T-helper 2 cell treated with Interferon-gamma antibody and Interleukin-4, amounts not matched to agents 100 ng/mL and 5 ng/mL, for 36 hours (primary cell): Measurements from ENCODE around the gene EBF3. TPM values are rescaled to one million over a fixed set of nuclear protein-coding genes. Genes with fewer than 3 reads are reported as not detected.

Source experiments
- intact Hi-C: fragments of 100-400 bp; cut with micrococcal nuclease; formaldehyde crosslinking; loops from one replicate; pipeline ENCODE4 v1.15.1; 2023
- total RNA-seq: library from RNA; stranded (reverse); gene quantifications from 2 replicates; pipeline ENCODE4 v1.2.3, GENCODE V29; 2022

EBF3 gene
- total RNA-seq, 1 donor from 2014 or later = not detected

- intact Hi-C loops = no loop called here
Observed at GRCh38 chr10:129857242-129857960, 106.7 kb downstream of the EBF3 start.

DNA sequence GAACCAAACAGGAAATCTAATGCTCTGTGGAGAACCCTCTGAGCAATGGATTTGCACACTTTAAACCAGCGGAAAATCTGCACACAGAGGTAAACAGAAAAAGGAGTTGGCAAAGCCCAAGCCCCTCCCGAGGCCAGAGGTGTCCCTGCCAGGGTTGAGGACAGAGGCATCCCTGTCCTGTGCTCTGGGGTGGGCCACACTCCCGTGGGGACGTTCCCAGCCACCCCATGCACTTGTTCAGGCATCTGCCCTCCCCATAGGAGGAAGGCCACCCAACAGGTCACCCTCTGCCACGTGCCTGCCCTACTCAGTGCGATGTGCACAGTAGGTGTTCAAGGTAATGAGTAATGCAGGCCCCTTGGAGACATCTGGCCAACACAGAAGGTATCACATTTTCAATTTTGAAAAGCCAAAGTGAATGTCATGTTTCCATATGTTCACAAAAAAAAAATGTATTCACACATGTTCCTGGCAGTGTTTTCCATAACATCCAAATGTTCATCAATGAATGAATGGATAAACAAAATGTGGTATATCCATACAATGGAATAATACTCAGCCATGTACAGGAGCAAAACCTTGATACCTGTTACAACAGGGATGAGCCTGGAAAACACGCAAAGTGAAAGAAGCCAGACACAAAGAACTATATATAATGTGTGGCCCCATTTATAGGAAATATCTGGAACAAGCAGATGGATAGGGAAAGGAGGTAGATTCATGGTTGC, 108.1 kb downstream of the EBF3 start:
- intact Hi-C loops = no loop called here

DNA sequence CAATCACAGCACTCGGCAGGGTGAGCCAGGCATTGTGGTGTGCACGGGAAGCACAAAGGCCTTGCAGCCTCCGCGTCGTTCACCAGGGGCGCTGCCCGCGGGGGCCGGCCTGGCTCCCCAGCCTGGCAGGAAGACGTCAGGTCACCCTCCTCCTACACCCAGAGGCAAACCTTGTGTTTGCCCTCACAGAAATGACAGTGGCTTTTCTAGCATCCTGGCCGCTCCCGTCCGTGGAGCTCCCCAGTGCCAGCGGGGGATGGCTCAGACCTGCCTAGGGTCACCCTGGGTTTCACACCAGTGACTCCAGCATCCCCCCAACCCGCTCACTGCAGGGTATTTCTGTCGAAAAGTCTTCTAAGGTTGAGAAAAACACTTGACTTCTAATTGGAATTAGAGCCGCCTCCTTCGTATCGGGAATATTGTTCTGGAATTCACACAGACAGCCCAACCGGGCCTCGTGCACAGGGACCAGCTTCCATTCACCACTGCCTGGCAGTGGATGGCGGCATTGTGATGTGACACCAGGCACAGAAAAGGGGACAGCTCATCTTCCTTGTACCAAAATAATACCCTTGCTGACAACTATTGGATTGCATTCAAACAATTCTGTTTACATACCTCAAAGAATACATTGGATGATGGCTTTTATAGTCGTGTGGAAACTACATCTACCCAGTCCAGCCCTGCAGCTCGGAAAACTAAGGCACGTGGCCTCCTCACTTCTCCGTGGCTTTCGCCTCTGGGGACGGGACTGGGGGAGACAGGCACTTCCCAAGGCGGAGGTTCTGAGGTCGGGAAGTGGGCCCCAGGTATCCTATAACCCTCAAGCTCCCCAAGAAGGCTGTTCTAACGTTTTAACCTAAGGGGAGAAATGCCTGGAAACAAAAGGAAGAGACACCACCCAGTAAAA, 109.0 kb downstream of the EBF3 start:
- intact Hi-C loops = no loop called here

GRCh38 chr10:129854158-129854557, 109.9 kb downstream of the EBF3 start:
- intact Hi-C loops = no loop called here

GRCh38 chr10:129853562-129853903, 110.5 kb downstream of the EBF3 start:
- intact Hi-C loops = no loop called here

GRCh38 chr10:129852829-129853561, 111.1 kb downstream of the EBF3 start:
- intact Hi-C loops = no loop called here

DNA sequence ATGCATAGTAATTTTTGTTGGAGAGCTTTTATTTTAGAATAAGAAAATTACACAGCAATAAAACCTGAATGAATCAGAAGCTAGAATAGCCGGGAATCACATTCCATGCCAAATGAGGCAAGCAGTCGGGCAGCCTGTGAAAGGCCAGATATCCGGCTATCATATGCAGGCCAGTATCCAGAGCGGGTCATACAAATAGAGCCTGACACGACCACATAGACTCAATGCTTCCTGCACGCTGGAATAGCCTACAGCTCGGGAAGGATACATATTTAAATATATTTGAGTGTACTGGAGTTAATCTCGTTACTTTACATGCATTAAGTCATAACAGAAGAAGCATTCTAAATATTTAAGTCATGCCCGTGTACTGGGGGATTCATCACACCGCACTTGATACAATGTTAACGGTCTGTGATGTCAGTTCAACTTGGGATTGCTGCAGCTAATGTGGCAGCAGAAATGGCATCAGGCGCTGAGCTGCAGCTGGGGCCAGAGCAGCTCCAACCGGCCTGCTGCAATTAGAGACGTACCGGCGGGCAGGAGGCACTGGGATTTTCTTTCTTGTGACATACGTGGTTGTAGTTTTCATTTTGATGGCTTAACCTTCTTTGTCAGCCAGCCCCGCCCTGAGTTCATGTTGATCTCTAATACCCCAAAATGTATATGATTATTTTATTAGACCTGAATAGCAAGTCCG, 112.0 kb downstream of the EBF3 start:
- intact Hi-C loops = no loop called here

DNA sequence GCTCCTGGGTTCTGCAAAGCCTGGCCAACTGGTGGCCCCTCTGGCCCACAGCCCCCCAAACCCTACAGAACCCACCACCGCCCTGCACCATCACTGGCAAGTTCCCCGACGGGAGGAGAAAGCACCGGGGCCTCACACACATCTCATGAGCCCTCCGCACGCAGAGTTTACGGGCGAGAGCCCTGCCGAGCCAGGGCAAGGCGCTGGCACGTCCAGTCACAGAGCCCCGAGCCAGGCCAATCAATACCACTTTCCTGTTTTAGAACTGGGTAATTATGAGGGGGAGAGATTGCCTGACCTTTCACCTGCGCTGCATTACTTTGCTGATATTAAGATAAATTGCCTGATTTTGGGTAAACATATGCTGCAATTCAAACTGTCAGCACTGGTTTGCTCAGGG, 113.3 kb downstream of the EBF3 start:
- intact Hi-C loops = no loop called here

DNA sequence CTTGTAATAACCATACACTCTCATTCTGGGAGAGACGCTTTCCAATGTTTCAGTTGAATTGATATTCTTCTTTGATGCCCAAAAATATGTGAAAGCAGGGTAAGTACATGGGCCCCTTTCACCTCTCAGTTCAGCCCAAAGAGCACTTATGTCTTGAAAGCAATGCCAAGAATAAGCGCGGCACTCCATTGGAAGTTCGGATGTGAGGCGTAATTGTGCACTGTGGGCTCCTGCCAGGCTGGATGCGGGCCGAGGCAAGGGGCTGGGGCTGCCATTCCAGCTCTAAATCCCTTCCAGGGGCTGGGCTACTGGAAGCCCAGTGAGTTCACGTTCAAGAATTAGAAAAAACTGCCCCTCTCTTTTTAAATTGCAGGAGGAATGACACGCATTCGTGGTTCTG, 113.8 kb downstream of the EBF3 start:
- intact Hi-C loops = no loop called here

- intact Hi-C loops = no loop called here
Observed at GRCh38 chr10:129849853-129850252, 114.2 kb downstream of the EBF3 start.

GRCh38 chr10:129849452-129849750, 114.7 kb downstream of the EBF3 start:
- intact Hi-C loops = no loop called here

- intact Hi-C loops = no loop called here
Observed at GRCh38 chr10:129848696-129849451, 115.2 kb downstream of the EBF3 start.

- intact Hi-C loops = no loop called here
Observed at GRCh38 chr10:129847741-129848483, 116.2 kb downstream of the EBF3 start.

DNA sequence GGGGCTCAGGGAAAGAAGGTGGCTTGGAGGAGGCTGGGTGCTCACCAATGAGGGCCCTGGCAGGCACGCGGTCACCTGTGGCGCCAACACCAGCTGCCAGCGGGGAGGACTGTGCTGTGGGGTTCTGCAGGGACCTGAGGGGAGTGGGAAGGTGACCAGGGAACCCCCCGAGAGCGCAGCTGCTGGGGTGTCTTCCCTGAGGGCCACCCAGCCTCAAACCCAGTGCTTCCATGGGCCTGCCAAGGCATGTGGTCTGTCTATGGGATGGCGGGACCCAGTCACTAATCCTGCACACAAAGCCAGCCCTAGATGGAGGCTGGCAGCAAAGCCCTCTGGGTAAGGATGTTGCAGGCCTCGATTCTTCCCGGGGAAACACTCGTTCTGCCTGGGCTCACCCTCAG, 117.1 kb downstream of the EBF3 start:
- intact Hi-C loops = no loop called here

DNA sequence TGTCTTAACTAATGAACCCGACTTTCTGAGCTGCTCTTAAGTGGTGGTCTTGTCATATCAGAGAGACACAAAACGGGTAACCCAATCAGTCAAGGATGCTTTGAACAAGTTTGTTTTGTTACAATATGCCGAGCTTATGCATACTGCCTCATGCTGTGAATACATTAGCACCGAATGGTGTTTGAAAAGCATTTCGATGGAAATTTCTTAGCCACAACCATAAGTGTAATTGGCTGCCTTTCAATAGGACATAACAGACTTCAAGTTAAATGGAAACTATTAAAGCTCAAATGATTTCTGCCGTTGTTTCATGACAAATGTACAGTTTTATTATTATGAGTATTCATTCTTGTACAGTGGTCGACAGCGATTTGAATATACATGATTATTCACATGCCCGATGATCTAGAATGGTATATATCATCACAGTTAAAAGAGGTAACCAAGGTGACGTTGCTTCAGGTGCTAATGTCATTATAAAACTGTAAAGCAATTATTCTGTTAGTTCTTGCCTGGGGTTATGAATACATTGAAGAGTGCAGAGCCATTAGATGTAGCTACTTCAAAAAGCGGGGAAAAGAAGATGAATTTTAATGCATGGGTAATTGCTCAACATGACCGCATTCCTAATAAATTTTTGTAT, 118.8 kb downstream of the EBF3 start:
- intact Hi-C loops = no loop called here

DNA sequence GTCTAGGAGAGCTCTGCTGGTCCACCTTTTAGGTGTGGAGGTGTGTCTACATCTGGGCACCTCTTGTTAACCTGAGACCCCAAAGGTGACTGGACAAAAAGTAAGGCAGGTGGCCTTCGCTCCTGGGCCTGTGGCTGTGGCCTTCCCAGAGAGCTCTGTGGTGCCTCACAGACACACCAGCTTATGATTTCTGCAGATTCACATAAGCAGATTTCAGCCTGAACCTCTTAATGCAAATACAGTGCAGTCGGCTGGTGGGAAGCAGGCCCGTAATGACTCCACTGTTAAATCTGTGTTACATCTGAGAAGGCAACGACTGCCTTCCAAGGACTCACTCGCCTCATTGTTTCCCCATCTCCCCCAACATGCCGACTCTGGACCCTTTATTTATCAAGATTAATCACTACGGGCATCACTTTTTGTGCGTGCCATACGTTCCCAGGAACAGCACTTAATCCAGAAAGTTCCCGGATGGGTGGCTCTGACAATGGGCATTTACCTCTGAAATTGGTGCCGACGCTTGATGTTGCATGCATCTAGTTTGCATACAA, 119.8 kb downstream of the EBF3 start:
- intact Hi-C loops = no loop called here

GRCh38 chr10:129843702-129844101, 120.4 kb downstream of the EBF3 start:
- intact Hi-C loops = no loop called here

DNA sequence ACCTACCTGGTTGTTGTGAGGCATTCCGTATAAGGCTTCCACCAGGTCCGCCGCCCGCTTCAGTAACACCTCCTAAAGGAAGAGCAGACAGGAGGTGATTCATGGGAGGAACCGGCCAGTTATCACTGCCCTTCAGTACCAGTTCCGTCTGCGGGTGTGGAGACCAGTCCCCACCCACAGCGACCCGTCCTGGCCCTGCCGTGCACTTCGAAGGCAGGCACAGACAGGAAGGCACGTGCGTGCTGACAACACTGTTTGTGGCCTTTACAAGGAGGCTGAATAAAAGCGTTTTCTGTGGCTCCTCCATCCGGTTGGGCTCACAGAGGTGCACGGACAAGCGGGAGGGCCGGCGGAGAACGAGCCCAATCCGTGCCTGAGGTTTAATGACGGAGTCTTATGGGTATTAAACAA, 120.9 kb downstream of the EBF3 start:
- intact Hi-C loops = no loop called here

DNA sequence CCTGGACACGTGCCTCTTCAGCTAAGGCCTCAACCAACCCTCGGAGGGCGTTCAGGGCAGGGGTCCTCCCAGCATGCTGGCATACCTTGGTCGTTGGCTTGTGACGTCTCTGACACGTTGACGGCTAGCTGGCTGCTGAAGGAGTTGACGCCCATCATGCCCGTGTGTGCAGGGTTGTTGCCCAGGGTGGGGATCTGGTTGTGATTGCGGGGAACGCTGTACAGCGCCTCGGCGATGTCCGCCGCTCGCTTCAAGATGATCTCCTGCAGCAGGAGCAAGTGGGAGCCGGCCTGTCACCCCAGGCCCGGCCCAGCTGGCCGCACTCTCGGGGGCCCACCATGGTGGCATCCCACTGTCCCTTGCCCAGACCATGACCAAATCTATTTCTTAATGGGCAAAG, 122.0 kb downstream of the EBF3 start:
- intact Hi-C loops = no loop called here
